ENCODE measurements around the gene CNNM1.

Gene CNNM1

GRCh38 chr10:99429517-99430095 is 100.5 kb downstream of the CNNM1 start:
- DNase-seq (ENCODE audit: low read depth) = no peak
- peak overlapping the region; percentile 94 for H3K4me3 ChIP-seq (ENCODE audit: low read length)
- TF ChIP-seq, protein P1, sequence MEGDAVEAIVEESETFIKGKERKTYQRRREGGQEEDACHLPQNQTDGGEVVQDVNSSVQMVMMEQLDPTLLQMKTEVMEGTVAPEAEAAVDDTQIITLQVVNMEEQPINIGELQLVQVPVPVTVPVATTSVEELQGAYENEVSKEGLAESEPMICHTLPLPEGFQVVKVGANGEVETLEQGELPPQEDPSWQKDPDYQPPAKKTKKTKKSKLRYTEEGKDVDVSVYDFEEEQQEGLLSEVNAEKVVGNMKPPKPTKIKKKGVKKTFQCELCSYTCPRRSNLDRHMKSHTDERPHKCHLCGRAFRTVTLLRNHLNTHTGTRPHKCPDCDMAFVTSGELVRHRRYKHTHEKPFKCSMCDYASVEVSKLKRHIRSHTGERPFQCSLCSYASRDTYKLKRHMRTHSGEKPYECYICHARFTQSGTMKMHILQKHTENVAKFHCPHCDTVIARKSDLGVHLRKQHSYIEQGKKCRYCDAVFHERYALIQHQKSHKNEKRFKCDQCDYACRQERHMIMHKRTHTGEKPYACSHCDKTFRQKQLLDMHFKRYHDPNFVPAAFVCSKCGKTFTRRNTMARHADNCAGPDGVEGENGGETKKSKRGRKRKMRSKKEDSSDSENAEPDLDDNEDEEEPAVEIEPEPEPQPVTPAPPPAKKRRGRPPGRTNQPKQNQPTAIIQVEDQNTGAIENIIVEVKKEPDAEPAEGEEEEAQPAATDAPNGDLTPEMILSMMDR (IDR thresholded peaks at IDR 0.05; ENCODE audit: insufficient read depth, low read depth, low read length, missing control alignments) = no peak

- TF ChIP-seq, protein P1 (IDR thresholded peaks at IDR 0.05; ENCODE audit: insufficient read depth, low read depth, low read length, missing control alignments) = no peak
- H3K4me3 ChIP-seq (ENCODE audit: low read length) = peak overlapping the region; percentile 94
- DNase-seq (ENCODE audit: low read depth) = no peak
These were observed 100.9 kb downstream of the CNNM1 start for GRCh38 chr10:99430116-99430450.

- peak; percentile 99 for DNase-seq (ENCODE audit: low read depth)
- TF ChIP-seq, protein P1 (IDR thresholded peaks at IDR 0.05; ENCODE audit: insufficient read depth, low read depth, low read length, missing control alignments) = no peak
- peak within 1 kb of the TSS; percentile 94 for H3K4me3 ChIP-seq (ENCODE audit: low read length)
These were observed 101.5 kb downstream of the CNNM1 start, which contains the start of gene GOT1 for GRCh38 chr10:99430451-99431189. Gene GOT1, minus strand, starts transcription at chr10:99430624. Its CDS starts 59 bp downstream, at chr10:99430565.

DNA sequence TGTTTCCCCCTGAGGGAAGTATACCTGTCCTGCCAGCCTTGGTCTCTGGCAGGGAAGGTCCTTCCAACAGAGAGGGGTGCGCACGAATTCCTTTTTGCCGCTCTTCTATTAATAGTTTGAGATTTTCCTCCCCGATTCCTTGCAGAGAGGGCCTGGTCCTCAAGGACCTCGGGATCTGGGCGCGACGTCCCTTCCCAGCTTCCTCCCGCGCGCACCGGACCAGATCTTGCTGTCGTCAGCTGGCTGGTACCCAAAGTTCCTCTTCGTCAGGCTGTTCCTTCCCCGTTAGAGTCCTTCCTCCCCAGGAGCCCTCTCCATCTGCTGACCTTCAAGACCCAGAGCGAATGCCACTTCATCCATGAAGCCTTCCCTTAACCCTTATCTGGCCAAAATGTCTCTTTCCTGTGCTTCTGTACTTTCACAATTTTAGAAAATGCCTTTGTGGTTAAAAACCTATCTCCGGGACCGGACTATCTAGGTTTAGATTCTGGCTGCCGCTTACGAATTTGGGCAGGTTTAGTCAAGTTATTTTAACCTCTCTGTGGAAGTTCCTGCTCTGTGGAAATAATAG is 102.1 kb downstream of the CNNM1 start:
- DNase-seq (ENCODE audit: low read depth) = peak; percentile 39
- peak overlapping the region; percentile 94 for H3K4me3 ChIP-seq (ENCODE audit: low read length)
- TF ChIP-seq, protein P1 (IDR thresholded peaks at IDR 0.05; ENCODE audit: insufficient read depth, low read depth, low read length, missing control alignments) = no peak

DNA sequence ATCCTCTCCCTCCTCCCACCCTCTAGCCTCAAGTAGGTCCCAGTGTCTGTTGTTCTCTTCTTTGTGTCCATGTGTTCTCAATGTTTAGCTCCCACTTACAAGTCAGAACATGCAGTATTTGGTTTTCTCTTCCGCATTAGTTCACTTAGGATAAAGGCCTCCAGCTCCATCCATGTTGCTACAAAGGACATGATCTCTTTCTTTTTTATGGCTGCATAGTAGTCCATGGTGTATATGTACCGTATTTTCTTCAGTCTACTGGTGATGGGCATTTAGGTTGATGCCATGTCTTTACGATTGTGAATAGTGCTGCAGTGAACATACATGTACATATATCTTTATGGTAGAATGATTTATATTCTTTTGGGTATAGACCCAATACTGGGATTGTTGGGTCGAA is 102.9 kb downstream of the CNNM1 start:
- TF ChIP-seq, protein P1 (IDR thresholded peaks at IDR 0.05; ENCODE audit: insufficient read depth, low read depth, low read length, missing control alignments) = no peak
- H3K4me3 ChIP-seq (ENCODE audit: low read length) = peak overlapping the region; percentile 94
- no peak for DNase-seq (ENCODE audit: low read depth)

DNA sequence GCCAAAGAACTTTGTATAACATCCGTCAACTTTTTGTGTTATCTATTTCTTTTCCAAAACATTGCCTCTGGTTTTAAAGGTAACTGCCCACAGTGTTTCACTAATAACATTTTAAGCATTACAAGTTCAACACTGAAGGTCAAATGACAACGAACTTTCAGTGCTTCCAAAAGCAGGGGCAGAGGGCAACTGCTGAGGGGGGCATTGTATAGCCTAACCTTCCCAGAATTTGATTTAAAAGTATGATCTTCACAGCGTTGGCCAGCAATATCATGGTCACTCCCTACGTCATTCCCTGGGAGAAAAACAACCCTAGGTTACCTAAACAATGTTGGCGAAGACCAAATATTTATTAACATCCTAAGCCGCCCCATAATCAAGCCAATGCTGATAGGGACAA is 103.7 kb downstream of the CNNM1 start:
- no peak overlapping the region for H3K4me3 ChIP-seq (ENCODE audit: low read length)
- DNase-seq (ENCODE audit: low read depth) = no peak
- TF ChIP-seq, protein P1 (IDR thresholded peaks at IDR 0.05; ENCODE audit: insufficient read depth, low read depth, low read length, missing control alignments) = no peak

Measured in epithelial cell of esophagus (primary cell).